Body of pancreas (tissue), 4 donors: ENCODE data around the gene ANAPC5.

Source experiments
- CTCF ChIP-seq, 7 experiments: fragments of 450-650 bp in 4 of 7; fragments of 200-600 bp in 3 of 7; sonication (generic) in 3 of 7; IDR thresholded peaks; one replicate each; pipeline ENCODE4 v1.5.1; 2016 to 2019; ENCODE audit warnings: antibody characterized with exemption in 7 of 7
- POLR2A ChIP-seq, 3 donors: fragments of 450-650 bp; IDR thresholded peaks; one replicate each; pipeline ENCODE4 v1.6.1; 2016; ENCODE audit warnings: antibody characterized with exemption in 3 of 3, mild to moderate bottlenecking in 2 of 3

- TF ChIP-seq CTCF (IDR thresholded peaks at IDR 0.05) (no peak), POLR2A (IDR thresholded peaks at IDR 0.05) (no peak)
These were observed 48.3 kb upstream of the ANAPC5 start for GRCh38 chr12:121400332-121401139.
